Measurements from ENCODE around the gene NUP153. TPM values are rescaled to one million over a fixed set of nuclear protein-coding genes. Genes with fewer than 3 reads are reported as not detected.
A peak's percentile ranks its signal among the peaks of the same experiment; 100 is the strongest.

Gene NUP153
- 17.2 TPM for polyA plus RNA-seq (2012; ENCODE audit: insufficient read length, low read depth)

DNA sequence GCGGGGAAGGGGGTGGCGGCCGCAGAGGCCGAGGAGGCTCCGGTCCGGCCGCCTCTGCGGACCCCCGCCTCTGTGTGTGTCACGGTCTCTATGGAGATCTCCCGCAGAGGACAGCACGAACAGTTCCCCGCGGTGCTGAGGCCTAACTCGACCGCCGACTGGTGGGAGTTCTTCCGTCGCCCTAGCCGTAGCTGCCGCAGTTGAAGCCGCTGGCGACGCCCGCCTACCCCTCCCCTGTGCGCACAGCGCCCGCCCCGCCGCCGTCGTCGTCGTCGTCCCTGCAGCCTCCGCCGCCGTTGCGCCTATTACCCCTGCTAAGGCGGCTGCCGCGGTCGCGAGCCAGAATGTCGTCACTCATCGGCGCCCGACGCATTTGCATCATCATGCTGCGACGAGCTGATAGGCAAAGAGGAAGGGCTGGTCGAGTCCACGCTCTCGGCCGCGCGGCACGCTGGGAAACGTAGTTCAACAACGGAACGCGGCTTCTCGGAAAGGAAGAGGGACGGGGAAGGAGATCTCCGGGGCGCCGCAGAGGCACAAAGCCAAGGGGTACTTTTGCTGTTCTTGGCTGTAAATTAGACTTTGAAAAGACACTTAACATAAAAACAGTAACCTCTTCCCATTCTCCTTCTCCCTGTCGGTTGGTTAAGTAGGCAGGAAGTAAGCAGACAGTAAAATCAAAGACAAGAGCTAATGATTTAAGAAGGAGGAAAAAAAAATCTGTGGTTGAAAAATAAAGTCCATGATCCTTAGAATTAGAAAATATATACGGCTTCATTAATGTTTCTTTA lies at the start of gene NUP153:
Gene NUP153 (minus strand): TSS at position 346 of the 791 bp plus-strand sequence. CDS start 538 bp downstream, outside the sequence.
- TF ChIP-seq FOXP2 (optimal IDR thresholded peaks at IDR 0.05; ENCODE audit: borderline replicate concordance, extremely low read depth, extremely low read length, insufficient read depth) (peak; percentile 98), TAF1 (IDR thresholded peaks at IDR 0.05; ENCODE audit: borderline replicate concordance, insufficient read depth, low read length) (peak; percentile 91; the same call in 1 of the 2 replicates), POLR2AphosphoS5 (IDR thresholded peaks at IDR 0.05; ENCODE audit: low read depth, low read length) (peak; percentile 92), SIN3A (IDR thresholded peaks at IDR 0.05; ENCODE audit: borderline replicate concordance, insufficient read depth, low read length) (peak; percentile 51; the same call in 1 of the 2 replicates)
- TF ChIP-seq, protein P1, sequence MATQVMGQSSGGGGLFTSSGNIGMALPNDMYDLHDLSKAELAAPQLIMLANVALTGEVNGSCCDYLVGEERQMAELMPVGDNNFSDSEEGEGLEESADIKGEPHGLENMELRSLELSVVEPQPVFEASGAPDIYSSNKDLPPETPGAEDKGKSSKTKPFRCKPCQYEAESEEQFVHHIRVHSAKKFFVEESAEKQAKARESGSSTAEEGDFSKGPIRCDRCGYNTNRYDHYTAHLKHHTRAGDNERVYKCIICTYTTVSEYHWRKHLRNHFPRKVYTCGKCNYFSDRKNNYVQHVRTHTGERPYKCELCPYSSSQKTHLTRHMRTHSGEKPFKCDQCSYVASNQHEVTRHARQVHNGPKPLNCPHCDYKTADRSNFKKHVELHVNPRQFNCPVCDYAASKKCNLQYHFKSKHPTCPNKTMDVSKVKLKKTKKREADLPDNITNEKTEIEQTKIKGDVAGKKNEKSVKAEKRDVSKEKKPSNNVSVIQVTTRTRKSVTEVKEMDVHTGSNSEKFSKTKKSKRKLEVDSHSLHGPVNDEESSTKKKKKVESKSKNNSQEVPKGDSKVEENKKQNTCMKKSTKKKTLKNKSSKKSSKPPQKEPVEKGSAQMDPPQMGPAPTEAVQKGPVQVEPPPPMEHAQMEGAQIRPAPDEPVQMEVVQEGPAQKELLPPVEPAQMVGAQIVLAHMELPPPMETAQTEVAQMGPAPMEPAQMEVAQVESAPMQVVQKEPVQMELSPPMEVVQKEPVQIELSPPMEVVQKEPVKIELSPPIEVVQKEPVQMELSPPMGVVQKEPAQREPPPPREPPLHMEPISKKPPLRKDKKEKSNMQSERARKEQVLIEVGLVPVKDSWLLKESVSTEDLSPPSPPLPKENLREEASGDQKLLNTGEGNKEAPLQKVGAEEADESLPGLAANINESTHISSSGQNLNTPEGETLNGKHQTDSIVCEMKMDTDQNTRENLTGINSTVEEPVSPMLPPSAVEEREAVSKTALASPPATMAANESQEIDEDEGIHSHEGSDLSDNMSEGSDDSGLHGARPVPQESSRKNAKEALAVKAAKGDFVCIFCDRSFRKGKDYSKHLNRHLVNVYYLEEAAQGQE (IDR thresholded peaks at IDR 0.05; ENCODE audit: insufficient read depth in 1 of 2, low read depth in 2 of 2, low read length in 2 of 2) = peak; percentile 37 to 60; a peak in 1 of 4 replicates

DNA sequence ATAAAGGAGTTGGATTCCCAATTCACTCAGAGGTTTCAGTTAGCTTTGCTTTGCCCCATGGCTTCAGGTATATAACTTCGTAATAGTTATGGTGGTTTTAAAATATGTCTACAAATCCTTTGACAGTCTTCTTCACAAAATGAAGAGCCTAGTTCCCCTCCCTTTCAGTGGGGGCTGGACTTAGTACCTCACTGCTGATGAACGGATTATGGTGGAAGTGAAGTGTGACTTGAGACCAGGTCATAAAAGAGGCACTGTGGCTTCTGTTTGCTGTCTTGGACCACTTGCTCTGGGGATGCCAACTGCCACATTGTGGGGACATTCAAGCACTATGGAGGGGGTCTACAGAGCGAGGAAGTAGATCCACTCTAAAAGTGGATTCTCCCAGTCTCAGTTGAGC lies 47.5 kb upstream of the NUP153 start:
- TF ChIP-seq POLR2AphosphoS5 (IDR thresholded peaks at IDR 0.05; ENCODE audit: low read depth, low read length) (no peak), TAF1 (IDR thresholded peaks at IDR 0.05; ENCODE audit: borderline replicate concordance, insufficient read depth, low read length) (no peak), SIN3A (IDR thresholded peaks at IDR 0.05; ENCODE audit: borderline replicate concordance, insufficient read depth, low read length) (no peak), FOXP2 (optimal IDR thresholded peaks at IDR 0.05; ENCODE audit: borderline replicate concordance, extremely low read depth, extremely low read length, insufficient read depth) (no peak)
- TF ChIP-seq, protein P1 (IDR thresholded peaks at IDR 0.05; ENCODE audit: insufficient read depth in 1 of 2, low read depth in 2 of 2, low read length in 2 of 2) = no peak

DNA sequence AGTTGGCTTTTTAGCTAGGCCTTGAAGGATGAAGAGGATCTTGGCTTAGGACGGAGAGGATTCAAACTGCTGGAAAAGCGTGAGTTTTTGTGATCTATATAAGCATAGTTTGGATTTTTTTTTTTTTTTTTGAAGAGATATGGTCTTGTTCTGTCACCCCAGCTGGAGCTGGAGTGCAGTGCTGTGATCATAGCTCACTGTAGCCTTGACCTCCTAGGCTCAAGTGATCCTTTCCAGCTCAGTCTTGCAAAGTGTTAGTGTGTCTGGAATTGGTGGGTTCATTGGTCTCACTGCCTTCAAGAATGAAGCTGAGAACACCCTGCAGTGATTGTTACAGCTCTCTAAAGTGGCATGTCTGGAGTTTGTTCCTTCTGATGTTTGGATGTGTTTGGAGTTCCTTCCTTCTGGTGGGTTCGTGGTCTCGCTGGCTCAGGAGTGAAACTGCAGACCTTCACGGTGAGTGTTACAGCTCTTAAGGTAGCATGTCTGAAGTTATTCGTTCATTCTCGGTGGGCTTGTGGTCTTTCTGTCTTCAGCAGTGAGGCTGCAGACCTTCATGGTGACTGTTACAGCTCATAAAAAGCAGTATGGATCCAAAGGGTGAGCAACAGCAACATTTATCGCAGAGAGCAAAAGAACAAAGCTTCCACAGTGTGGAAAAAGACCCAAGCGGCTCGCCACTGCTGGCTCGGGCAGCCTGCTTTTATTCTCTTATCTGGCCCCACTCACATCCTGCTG lies 37.5 kb upstream of the NUP153 start:
- TF ChIP-seq POLR2AphosphoS5 (IDR thresholded peaks at IDR 0.05; ENCODE audit: low read depth, low read length) (no peak), TAF1 (IDR thresholded peaks at IDR 0.05; ENCODE audit: borderline replicate concordance, insufficient read depth, low read length) (no peak), SIN3A (IDR thresholded peaks at IDR 0.05; ENCODE audit: borderline replicate concordance, insufficient read depth, low read length) (no peak), FOXP2 (optimal IDR thresholded peaks at IDR 0.05; ENCODE audit: borderline replicate concordance, extremely low read depth, extremely low read length, insufficient read depth) (no peak)
- TF ChIP-seq, protein P1 (IDR thresholded peaks at IDR 0.05; ENCODE audit: insufficient read depth in 1 of 2, low read depth in 2 of 2, low read length in 2 of 2) = no peak

DNA sequence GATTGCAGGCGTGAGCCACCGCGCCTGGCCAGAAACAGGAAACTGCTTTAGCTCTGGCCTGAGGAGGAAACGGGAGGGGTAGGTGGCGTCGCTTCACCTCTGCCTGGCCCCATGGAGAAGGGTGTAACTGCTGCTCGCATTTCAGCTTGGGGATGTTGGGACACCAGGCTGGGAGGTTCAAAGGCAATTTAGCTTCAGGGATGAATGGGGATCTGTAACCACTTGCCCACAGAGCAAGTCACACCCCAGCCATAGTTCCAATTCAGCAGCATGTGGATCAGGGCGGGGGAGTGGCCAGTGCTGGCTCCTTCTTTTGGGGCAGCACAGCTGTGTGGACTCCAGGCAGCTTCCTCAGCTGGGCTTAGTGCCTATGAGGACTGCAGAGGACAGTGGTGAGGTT lies 34.8 kb upstream of the NUP153 start:
- TF ChIP-seq FOXP2 (optimal IDR thresholded peaks at IDR 0.05; ENCODE audit: borderline replicate concordance, extremely low read depth, extremely low read length, insufficient read depth) = no peak
- no peak for TF ChIP-seq SIN3A (IDR thresholded peaks at IDR 0.05; ENCODE audit: borderline replicate concordance, insufficient read depth, low read length)
- TF ChIP-seq POLR2AphosphoS5 (IDR thresholded peaks at IDR 0.05; ENCODE audit: low read depth, low read length) = no peak
- no peak for TF ChIP-seq TAF1 (IDR thresholded peaks at IDR 0.05; ENCODE audit: borderline replicate concordance, insufficient read depth, low read length)
- TF ChIP-seq, protein P1 (IDR thresholded peaks at IDR 0.05; ENCODE audit: insufficient read depth in 1 of 2, low read depth in 2 of 2, low read length in 2 of 2) = no peak

Data from PFSK-1 (cell line).